ENCODE data around the gene CD2BP2. TPM values are rescaled to one million over a fixed set of nuclear protein-coding genes. Genes with fewer than 3 reads are reported as not detected.
"Not testable (repeated sequence)": the region's sequence is repeated elsewhere in the genome, so short reads cannot be mapped to it uniquely, and the experiment has no call there.

CD2BP2 gene
- total RNA-seq (2014; rRNA removed; shearing (Covaris generic); ENCODE audit: low replicate concordance), result 45.4 and 65.1 TPM in 2 replicates

- H3K27me3 ChIP-seq (ENCODE audit: low read length), result no peaks in the 10 kb centered on the region
- H3K4me3 ChIP-seq (ENCODE audit: low read length), result peak within 1 kb of the TSS; percentile 98
- peaks cover 5% of the 10 kb centered on the region; the same call in 1 of the 2 replicates for H3K36me3 ChIP-seq (ENCODE audit: insufficient read depth, low read length)
- no peaks in the 10 kb centered on the region for H4K20me1 ChIP-seq (ENCODE audit: insufficient read depth, low read depth, low read length)
- H3K9me2 ChIP-seq (replicated peaks; ENCODE audit: insufficient read depth, low read length), result no peaks in the 10 kb centered on the region
- H3K9me3 ChIP-seq (ENCODE audit: low read length), result no peaks in the 10 kb centered on the region
- peak; percentile 98 for DNase-seq
- H2AFZ ChIP-seq (ENCODE audit: low read length), result peak within 1 kb of the TSS; percentile 41; the same call in 1 of the 2 replicates
- H3K79me2 ChIP-seq (ENCODE audit: low read length), result peaks cover 35% of the 10 kb centered on the region
- peaks cover 65% of the 10 kb centered on the region for H3K4me1 ChIP-seq (ENCODE audit: low read length)
- H3K9ac ChIP-seq (ENCODE audit: low read length), result peak within 1 kb of the TSS; percentile 96
- H3K27ac ChIP-seq (ENCODE audit: low read length), result peak within 1 kb of the TSS; percentile 83
- peak within 1 kb of the TSS; percentile 93 for H3K4me2 ChIP-seq (ENCODE audit: low read depth, low read length, poor library complexity, severe bottlenecking)
Measured at GRCh38 chr16:30355144-30355953, at the start of gene CD2BP2. CD2BP2 (minus strand) TSS chr16:30355308; CDS start chr16:30354681, 627 bp downstream.

DNA sequence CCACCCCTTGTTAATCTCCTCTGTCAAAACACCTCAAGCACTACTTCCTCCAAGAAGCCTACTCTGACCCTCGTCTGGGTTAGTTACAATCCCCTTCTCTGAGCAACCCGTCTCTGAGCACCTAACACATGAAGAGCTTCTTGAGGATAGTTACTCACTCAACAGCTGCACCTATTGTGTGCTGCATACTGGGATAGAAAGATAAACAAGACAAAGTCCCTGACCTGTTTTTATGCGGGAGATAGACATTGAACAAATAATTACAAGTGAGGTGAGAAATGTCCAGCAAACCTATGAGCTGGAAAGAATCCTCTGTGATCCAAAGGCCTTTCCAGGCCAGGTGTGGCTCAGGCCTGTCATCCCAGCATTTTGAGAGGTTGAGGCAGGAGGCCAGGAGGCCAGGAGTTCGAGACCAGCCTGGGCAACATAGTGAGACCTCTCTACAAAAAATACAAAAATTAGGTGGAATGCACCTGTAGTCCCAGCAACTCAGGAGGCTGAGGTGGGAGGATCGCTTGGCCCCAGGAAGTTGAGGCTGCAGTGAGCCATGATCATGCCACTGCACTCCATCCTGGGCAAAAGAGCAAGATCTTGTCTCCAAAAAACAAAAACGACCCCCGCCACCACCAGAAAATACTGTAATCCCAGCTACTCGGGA, 46.8 kb upstream of the CD2BP2 start:
- peaks cover 6% of the 10 kb centered on the region for H3K36me3 ChIP-seq (ENCODE audit: insufficient read depth, low read length)
- no peak overlapping the region for H3K4me3 ChIP-seq (ENCODE audit: low read length)
- no peaks in the 10 kb centered on the region for H4K20me1 ChIP-seq (ENCODE audit: insufficient read depth, low read depth, low read length)
- no peaks in the 10 kb centered on the region for H3K9me2 ChIP-seq (replicated peaks; ENCODE audit: insufficient read depth, low read length)
- H3K27me3 ChIP-seq (ENCODE audit: low read length), result no peaks in the 10 kb centered on the region
- H3K9me3 ChIP-seq (ENCODE audit: low read length), result no peaks in the 10 kb centered on the region
- H3K4me2 ChIP-seq (ENCODE audit: low read depth, low read length, poor library complexity, severe bottlenecking), result no peak overlapping the region
- H3K79me2 ChIP-seq (ENCODE audit: low read length), result peaks cover 4% of the 10 kb centered on the region
- no peak overlapping the region for H2AFZ ChIP-seq (ENCODE audit: low read length)
- DNase-seq, result peak; percentile 31
- H3K9ac ChIP-seq (ENCODE audit: low read length), result no peak overlapping the region
- peaks cover 21% of the 10 kb centered on the region for H3K4me1 ChIP-seq (ENCODE audit: low read length)
- H3K27ac ChIP-seq (ENCODE audit: low read length), result no peak overlapping the region

DNA sequence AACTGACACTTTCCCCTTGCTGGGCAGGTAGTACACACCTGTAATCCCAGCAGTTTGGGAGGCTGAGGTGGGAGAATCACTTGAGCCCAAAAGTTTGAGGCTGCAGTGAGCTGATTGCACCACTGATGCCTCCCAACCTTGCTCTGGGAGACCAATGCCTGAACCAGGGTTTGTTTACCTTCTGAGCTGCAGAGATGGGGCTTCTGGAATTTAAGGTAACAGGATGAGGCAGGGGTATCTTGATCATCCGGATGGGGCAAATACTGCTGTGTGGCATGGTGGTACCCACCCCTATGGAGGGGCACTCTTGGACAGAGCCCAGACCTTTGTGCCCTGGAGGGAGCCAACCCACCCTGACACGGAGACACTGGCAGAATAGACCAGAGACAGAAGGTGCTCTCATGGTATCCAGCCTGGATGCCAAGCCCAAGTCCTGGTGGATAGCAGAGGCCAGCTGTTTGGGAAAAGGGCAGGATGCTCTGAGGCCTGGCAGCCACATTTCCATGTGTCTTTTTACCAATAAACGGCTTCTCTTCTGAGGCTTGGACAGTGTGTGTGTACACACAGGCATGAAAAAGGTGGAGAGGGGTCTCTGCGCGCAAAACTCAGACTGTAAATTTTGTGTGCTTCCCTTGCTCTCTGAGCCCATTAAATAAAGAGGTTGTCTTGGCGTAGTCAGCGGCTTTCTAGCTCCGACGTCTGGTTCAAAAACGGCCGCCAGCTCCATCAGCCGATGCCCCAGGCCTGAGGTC, 44.5 kb upstream of the CD2BP2 start:
- peaks cover 27% of the 10 kb centered on the region for H3K4me1 ChIP-seq (ENCODE audit: low read length)

GRCh38 chr16:30398661-30399434, 43.7 kb upstream of the CD2BP2 start:
- DNase-seq, result no peak
- Histone ChIP-seq H3K27ac (ENCODE audit: low read length) (no peak overlapping the region; the same call in 1 of the 2 replicates), H4K20me1 (ENCODE audit: insufficient read depth, low read depth, low read length) (peaks cover 4% of the 10 kb centered on the region; the same call in 1 of the 2 replicates)

More for the DNA sequence above, 44.5 kb upstream of the CD2BP2 start:
- Histone ChIP-seq H4K20me1 (ENCODE audit: insufficient read depth, low read depth, low read length) (peaks cover 4% of the 10 kb centered on the region; the same call in 1 of the 2 replicates), H3K9me3 (ENCODE audit: low read length) (no peaks in the 10 kb centered on the region), H3K79me2 (ENCODE audit: low read length) (peaks cover 18% of the 10 kb centered on the region), H3K4me2 (ENCODE audit: low read depth, low read length, poor library complexity, severe bottlenecking) (peak overlapping the region; percentile 75), H3K9me2 (replicated peaks; ENCODE audit: insufficient read depth, low read length) (no peaks in the 10 kb centered on the region), H2AFZ (ENCODE audit: low read length) (no peak overlapping the region), H3K27me3 (ENCODE audit: low read length) (no peaks in the 10 kb centered on the region), H3K36me3 (ENCODE audit: insufficient read depth, low read length) (peaks cover 6% of the 10 kb centered on the region), H3K27ac (ENCODE audit: low read length) (peak overlapping the region; percentile 56), H3K4me3 (ENCODE audit: low read length) (peak overlapping the region; percentile 68), H3K9ac (ENCODE audit: low read length) (peak overlapping the region; percentile 74)
- DNase-seq, result no peak

GRCh38 chr16:30397776-30398660, 42.9 kb upstream of the CD2BP2 start:
- no peak overlapping the region for H3K9ac ChIP-seq (ENCODE audit: low read length)
- no peaks in the 10 kb centered on the region for H3K27me3 ChIP-seq (ENCODE audit: low read length)
- H3K4me1 ChIP-seq (ENCODE audit: low read length), result peaks cover 32% of the 10 kb centered on the region

More at GRCh38 chr16:30398661-30399434, 43.7 kb upstream of the CD2BP2 start:
- Histone ChIP-seq H3K9me3 (ENCODE audit: low read length) (no peaks in the 10 kb centered on the region), H3K9me2 (replicated peaks; ENCODE audit: insufficient read depth, low read length) (no peaks in the 10 kb centered on the region), H3K36me3 (ENCODE audit: insufficient read depth, low read length) (peaks cover 6% of the 10 kb centered on the region), H3K4me2 (ENCODE audit: low read depth, low read length, poor library complexity, severe bottlenecking) (peak overlapping the region; percentile 75), H3K4me1 (ENCODE audit: low read length) (peaks cover 32% of the 10 kb centered on the region), H3K79me2 (ENCODE audit: low read length) (peaks cover 18% of the 10 kb centered on the region), H3K27me3 (ENCODE audit: low read length) (no peaks in the 10 kb centered on the region), H2AFZ (ENCODE audit: low read length) (no peak overlapping the region), H3K9ac (ENCODE audit: low read length) (no peak overlapping the region), H3K4me3 (ENCODE audit: low read length) (no peak overlapping the region)

DNA sequence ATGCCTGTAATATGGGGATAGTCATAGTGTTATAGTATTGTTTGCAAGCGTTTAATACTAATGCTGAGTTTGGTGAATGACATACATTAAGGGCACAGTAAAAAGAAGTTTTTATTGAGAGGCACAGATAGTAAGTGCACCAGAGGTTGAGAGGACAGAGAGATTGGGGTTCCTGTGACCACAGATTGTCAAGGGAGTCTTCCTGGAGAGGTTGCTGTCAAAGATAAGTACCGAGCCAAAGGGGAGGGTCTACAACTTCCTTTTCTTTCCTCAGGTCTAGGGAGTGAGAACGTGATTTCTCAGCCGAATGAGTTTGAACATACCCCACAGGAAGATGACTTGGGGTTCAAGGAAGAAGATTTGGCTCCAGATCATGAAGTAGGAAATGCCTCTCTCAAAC, 41.9 kb upstream of the CD2BP2 start:
- no peak for DNase-seq
- H3K79me2 ChIP-seq (ENCODE audit: low read length), result peaks cover 18% of the 10 kb centered on the region
- peak overlapping the region; percentile 98; the same call in 1 of the 2 replicates for H3K9ac ChIP-seq (ENCODE audit: low read length)
- peaks cover 32% of the 10 kb centered on the region for H3K4me1 ChIP-seq (ENCODE audit: low read length)
- H3K9me3 ChIP-seq (ENCODE audit: low read length), result no peaks in the 10 kb centered on the region
- H3K27ac ChIP-seq (ENCODE audit: low read length), result no peak overlapping the region
- H4K20me1 ChIP-seq (ENCODE audit: insufficient read depth, low read depth, low read length), result peaks cover 4% of the 10 kb centered on the region; the same call in 1 of the 2 replicates
- no peak overlapping the region for H2AFZ ChIP-seq (ENCODE audit: low read length)
- H3K9me2 ChIP-seq (replicated peaks; ENCODE audit: insufficient read depth, low read length), result no peaks in the 10 kb centered on the region
- 0 out of 2 replicates have a peak overlapping the region, but pooled peaks have one; percentile 79 for H3K4me3 ChIP-seq (ENCODE audit: low read length)
- peak overlapping the region; percentile 92 for H3K4me2 ChIP-seq (ENCODE audit: low read depth, low read length, poor library complexity, severe bottlenecking)
- peaks cover 6% of the 10 kb centered on the region for H3K36me3 ChIP-seq (ENCODE audit: insufficient read depth, low read length)
- H3K27me3 ChIP-seq (ENCODE audit: low read length), result no peaks in the 10 kb centered on the region

More at GRCh38 chr16:30397776-30398660, 42.9 kb upstream of the CD2BP2 start:
- Histone ChIP-seq H3K27ac (ENCODE audit: low read length) (no peak overlapping the region), H3K9me3 (ENCODE audit: low read length) (no peaks in the 10 kb centered on the region), H3K4me2 (ENCODE audit: low read depth, low read length, poor library complexity, severe bottlenecking) (no peak overlapping the region), H3K4me3 (ENCODE audit: low read length) (no peak overlapping the region), H2AFZ (ENCODE audit: low read length) (no peak overlapping the region), H3K79me2 (ENCODE audit: low read length) (peaks cover 18% of the 10 kb centered on the region), H3K9me2 (replicated peaks; ENCODE audit: insufficient read depth, low read length) (no peaks in the 10 kb centered on the region), H4K20me1 (ENCODE audit: insufficient read depth, low read depth, low read length) (peaks cover 4% of the 10 kb centered on the region; the same call in 1 of the 2 replicates), H3K36me3 (ENCODE audit: insufficient read depth, low read length) (peaks cover 6% of the 10 kb centered on the region)
- no peak for DNase-seq

- H3K4me3 ChIP-seq (ENCODE audit: low read length), result peak overlapping the region; percentile 79
- not testable (repeated sequence) for H3K27me3 ChIP-seq (ENCODE audit: low read length); H4K20me1 ChIP-seq (ENCODE audit: insufficient read depth, low read depth, low read length); H3K36me3 ChIP-seq (ENCODE audit: insufficient read depth, low read length); H3K9me3 ChIP-seq (ENCODE audit: low read length); H3K9me2 ChIP-seq (replicated peaks; ENCODE audit: insufficient read depth, low read length); DNase-seq; H2AFZ ChIP-seq (ENCODE audit: low read length)
- peaks cover 32% of the 10 kb centered on the region for H3K4me1 ChIP-seq (ENCODE audit: low read length)
- H3K27ac ChIP-seq (ENCODE audit: low read length), result peak overlapping the region; percentile 58; the same call in 1 of the 2 replicates
- H3K9ac ChIP-seq (ENCODE audit: low read length), result peak overlapping the region; percentile 98
- peak overlapping the region; percentile 92 for H3K4me2 ChIP-seq (ENCODE audit: low read depth, low read length, poor library complexity, severe bottlenecking)
- peaks cover 18% of the 10 kb centered on the region for H3K79me2 ChIP-seq (ENCODE audit: low read length)
Measured at GRCh38 chr16:30396627-30397026, 41.5 kb upstream of the CD2BP2 start.
